ENCODE data around the gene RTN1. TPM values are rescaled to one million over a fixed set of nuclear protein-coding genes. Genes with fewer than 3 reads are reported as not detected.

The RTN1 gene
- polyA plus RNA-seq, 1 donor, result 2.4 TPM

- DNase-seq, result no peak
These were observed 83.4 kb downstream of the RTN1 start for GRCh38 chr14:59787045-59787674.

DNA sequence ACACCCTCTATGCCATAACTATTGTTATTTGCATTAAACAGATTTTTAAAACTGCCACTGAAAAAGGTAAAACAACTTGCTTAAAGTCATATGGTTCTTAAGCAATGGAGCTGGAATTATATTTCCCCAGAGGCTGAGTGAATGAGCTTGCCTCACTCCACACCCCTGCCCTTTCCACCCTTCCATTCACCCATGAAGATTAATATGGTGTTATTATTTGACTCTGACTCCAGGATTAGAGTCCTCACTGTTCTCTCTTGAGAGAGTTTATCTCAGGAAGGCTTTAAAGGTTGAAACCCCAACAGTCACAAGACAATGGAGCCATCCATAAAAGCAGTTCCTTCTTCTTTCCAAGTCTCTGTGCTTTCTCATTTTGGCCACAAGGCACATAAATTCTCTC is 84.9 kb downstream of the RTN1 start:
- DNase-seq, result no peak

DNA sequence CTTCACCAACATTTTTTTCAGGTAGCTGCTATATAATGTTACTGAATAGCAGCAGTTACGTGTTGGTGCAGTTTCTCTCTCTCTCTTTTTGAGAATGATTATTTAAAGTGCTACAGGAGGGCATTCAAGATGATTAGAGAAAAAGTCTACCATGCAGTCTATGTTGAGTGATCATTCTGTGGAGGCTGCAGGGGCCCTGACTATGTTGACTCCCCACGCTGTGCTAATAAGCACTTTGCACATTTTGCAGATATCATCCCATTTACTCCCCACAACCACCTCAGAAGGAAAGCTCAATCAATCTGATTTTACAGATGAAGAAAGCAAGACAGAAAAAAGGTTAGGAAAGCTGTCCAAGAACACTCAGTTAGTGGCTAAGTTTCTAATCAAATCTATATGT is 87.8 kb downstream of the RTN1 start:
- DNase-seq, result no peak

DNA sequence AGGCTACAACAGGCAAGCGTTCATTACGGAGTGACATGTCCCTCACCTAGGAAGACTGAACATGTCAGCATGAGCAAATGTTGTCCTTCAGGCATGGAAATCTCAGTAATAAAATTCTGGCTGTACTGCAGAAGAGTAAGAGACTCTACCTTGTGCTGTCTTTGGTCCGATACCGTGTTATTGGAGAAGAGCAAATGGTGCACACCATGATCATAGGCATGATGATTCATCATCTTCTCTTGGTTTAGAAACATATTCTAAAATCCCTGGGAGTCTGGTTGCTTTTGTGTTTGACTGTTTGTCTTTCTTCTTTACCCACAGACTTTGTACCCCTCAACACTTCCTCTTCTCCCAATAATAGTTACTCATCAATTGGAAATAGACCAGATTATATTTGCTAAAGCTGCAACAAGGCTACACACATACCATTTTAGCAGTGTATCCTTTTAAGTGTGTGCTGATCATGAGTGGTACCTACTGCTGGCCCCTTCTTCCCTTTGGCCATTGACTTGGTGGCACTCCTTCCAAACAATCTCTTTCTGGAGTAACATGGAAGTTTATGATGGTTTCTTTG is 93.5 kb downstream of the RTN1 start:
- DNase-seq, result no peak

- DNase-seq, result no peak
These were observed 94.1 kb downstream of the RTN1 start for GRCh38 chr14:59776468-59776867.

- DNase-seq, result no peak
These were observed 98.3 kb downstream of the RTN1 start for GRCh38 chr14:59772233-59772632.

DNA sequence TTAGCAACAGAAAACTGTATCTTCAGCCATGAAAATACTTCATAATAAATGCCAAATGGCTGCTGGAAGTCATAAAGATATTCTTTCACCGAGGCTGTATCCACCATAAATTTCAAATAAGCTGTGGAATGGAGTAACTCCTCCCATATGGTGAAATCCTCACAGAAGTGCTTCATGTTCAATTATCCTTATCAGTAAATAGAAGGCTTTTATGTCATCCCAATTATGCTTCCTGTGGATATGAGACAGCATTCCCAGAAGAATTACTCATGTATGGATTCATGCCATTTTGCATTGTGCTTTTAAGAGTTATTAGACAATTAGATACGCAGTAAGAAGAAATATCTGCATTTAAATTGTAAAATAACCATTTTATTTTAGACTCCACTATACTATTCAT is 99.0 kb downstream of the RTN1 start:
- no peak for DNase-seq

DNA sequence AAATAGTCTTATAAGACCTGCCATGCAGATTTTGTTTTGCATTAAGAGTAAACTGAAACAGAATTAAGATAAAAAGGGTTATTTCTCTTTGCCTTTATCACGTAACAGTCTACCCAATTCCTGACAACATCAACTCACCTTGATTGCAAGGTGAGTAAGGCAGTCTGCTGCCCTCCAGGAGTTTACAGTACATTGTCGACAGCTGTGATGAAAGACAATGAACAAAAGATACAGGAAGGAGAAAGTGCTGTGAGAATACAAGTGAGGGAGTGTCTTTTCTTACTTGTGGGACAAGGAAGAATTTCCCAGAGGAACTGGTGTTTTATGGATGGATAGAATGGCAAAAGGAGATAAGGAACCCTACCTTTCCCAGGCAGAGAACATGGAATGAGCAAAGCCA is 101.0 kb downstream of the RTN1 start:
- DNase-seq, result no peak

DNA sequence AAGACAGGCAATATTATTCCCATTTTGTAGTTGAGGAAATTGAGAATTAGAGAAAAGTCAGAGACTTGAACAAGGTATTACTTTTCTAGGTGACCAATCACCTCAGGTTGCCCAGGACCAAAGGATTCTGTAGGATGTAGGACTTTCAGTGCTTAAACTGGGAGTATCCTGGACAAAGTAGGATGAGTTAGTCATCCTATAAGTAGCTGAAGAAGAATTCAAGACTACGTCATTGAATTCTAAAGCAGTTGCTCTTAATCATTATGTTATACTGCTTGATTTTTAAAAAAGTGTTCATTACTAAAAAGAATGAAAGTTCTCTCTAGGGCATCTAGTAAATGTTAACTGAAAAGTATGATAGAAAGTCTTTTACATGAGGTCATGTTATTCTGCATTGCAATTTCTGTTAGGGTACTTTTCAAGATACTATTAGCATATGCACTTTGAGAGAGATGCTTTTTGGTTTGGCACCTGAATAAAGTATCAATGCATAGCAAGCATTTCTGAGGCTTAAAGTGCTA is 101.7 kb downstream of the RTN1 start:
- no peak for DNase-seq

DNA sequence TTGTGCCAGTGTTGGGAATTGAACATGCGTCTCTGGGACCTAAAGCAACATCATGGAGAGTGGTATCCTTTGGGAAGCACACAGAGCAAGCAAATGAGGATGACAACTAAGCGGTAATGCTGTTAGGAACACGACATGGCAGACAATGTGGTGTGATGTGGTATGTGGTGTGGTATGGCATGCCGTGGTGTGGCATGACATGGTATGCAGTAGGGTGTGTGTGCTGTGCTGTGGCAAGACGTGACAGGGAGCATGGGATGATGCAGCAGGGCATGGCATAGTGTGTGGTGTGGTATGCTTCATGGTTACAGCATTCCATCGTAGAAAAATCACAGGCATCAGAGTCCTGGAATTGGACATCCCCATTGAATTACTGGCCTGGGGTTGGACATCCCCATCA is 108.7 kb downstream of the RTN1 start:
- DNase-seq, result no peak

- no peak for DNase-seq
These were observed 115.0 kb downstream of the RTN1 start for GRCh38 chr14:59755409-59756135.

DNA sequence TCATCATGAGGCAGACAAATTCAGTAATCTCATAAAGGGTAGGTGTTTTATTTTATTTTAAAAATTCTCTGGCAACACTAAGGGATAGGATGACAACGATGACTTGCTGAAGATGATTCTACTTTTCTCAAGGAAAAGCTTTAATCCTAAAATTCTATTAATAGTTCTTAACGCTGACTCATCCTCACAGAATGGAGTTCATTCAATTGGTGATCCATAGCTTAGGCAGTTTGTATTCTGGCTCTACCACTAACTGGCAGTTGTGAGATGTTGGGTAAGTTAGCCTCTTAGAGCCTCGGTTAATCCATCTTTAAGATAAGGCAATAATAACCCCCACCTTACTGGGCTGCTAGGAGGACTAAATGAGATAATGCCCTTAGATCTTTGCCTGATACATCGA is 116.3 kb downstream of the RTN1 start:
- DNase-seq, result no peak

GRCh38 chr14:59753512-59753911 is 117.1 kb downstream of the RTN1 start:
- DNase-seq, result no peak

GRCh38 chr14:59751578-59751977 is 119.0 kb downstream of the RTN1 start:
- DNase-seq, result no peak

GRCh38 chr14:59739794-59740193 is 130.8 kb downstream of the RTN1 start:
- DNase-seq, result no peak

GRCh38 chr14:59728304-59728703 is 142.3 kb downstream of the RTN1 start:
- no peak for DNase-seq

- DNase-seq, result no peak
These were observed 143.4 kb downstream of the RTN1 start for GRCh38 chr14:59727073-59727661.

- no peak for DNase-seq
These were observed 159.5 kb downstream of the RTN1 start for GRCh38 chr14:59711080-59711479.

- DNase-seq, result no peak
These were observed 162.6 kb downstream of the RTN1 start for GRCh38 chr14:59707778-59708561.

- no peak for DNase-seq
These were observed 164.7 kb downstream of the RTN1 start for GRCh38 chr14:59705866-59706265.

- no peak for DNase-seq
These were observed 165.3 kb downstream of the RTN1 start for GRCh38 chr14:59705245-59705644.

DNA sequence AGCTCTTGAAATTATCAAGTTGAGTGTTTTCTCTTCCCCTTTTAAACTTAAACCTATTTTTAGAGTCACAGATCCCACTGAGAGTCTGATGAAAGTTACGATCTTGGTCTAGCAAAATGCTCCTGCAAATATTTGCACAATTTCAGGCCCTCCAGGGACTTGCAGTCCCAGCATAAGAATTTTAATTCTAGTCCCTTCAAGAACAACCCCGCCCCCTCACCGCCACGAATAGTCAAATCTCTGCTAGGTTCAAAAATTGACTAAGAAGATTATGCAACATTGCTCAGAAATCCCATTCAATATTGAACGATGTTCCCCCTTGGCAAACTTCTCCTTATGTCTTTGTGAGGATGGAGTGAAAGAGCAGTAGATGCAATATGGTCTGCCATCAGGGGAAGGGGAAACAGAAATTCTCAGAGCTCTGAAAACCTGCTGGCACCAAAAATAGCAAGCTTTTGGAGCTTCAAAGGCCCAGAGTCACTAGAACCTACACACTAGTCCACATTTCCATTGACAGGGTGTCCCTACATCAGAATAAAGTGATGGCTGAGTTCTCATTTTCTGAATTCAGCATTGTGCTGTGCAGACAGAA is 166.4 kb downstream of the RTN1 start:
- DNase-seq, result no peak
